ENCODE data around the gene BOLL.

BOLL gene

GRCh38 chr2:197809064-197809463 is 23.9 kb upstream of the BOLL start:
- Histone ChIP-seq H3K36me3 (ENCODE audit: insufficient read depth, low read length) (no peaks in the 10 kb centered on the region), H3K9me3 (ENCODE audit: low read length) (no peaks in the 10 kb centered on the region), H3K4me3 (ENCODE audit: low read depth in 1 of 2, low read length in 2 of 2) (no peak overlapping the region), H3K27me3 (ENCODE audit: control insufficient read depth in 1 of 2, insufficient read depth in 2 of 2, low read length in 2 of 2) (no peaks in the 10 kb centered on the region), H3K4me1 (ENCODE audit: insufficient read depth, low read length) (peaks cover 2% of the 10 kb centered on the region), H3K27ac (ENCODE audit: low read depth, low read length) (no peak overlapping the region), H3K9ac (ENCODE audit: low read length) (no peak overlapping the region)

- Histone ChIP-seq H3K27me3 (ENCODE audit: control insufficient read depth in 1 of 2, insufficient read depth in 2 of 2, low read length in 2 of 2) (no peaks in the 10 kb centered on the region), H3K4me1 (ENCODE audit: insufficient read depth, low read length) (peaks cover 8% of the 10 kb centered on the region), H3K9ac (ENCODE audit: low read length) (peak overlapping the region; percentile 25), H3K27ac (ENCODE audit: low read depth, low read length) (peak overlapping the region; percentile 61), H3K36me3 (ENCODE audit: insufficient read depth, low read length) (no peaks in the 10 kb centered on the region), H3K9me3 (ENCODE audit: low read length) (no peaks in the 10 kb centered on the region), H3K4me3 (ENCODE audit: low read depth in 1 of 2, low read length in 2 of 2) (peak overlapping the region; percentile 78 to 89)
Measured at GRCh38 chr2:197805715-197806633, 20.9 kb upstream of the BOLL start.

- Histone ChIP-seq H3K27me3 (ENCODE audit: control insufficient read depth in 1 of 2, insufficient read depth in 2 of 2, low read length in 2 of 2) (no peaks in the 10 kb centered on the region), H3K4me3 (ENCODE audit: low read depth in 1 of 2, low read length in 2 of 2) (peak overlapping the region; percentile 78 to 89), H3K9ac (ENCODE audit: low read length) (peak overlapping the region; percentile 23), H3K36me3 (ENCODE audit: insufficient read depth, low read length) (no peaks in the 10 kb centered on the region), H3K4me1 (ENCODE audit: insufficient read depth, low read length) (peaks cover 8% of the 10 kb centered on the region), H3K9me3 (ENCODE audit: low read length) (no peaks in the 10 kb centered on the region), H3K27ac (ENCODE audit: low read depth, low read length) (peak overlapping the region; percentile 61)
Measured at GRCh38 chr2:197804758-197805714, 19.9 kb upstream of the BOLL start.

- no peaks in the 10 kb centered on the region for H3K36me3 ChIP-seq (ENCODE audit: insufficient read depth, low read length)
- H3K9ac ChIP-seq (ENCODE audit: low read length), result peak within 1 kb of the TSS; percentile 23
- no peaks in the 10 kb centered on the region for H3K9me3 ChIP-seq (ENCODE audit: low read length)
- no peaks in the 10 kb centered on the region for H3K27me3 ChIP-seq (ENCODE audit: control insufficient read depth in 1 of 2, insufficient read depth in 2 of 2, low read length in 2 of 2)
- peak within 1 kb of the TSS; percentile 61 for H3K27ac ChIP-seq (ENCODE audit: low read depth, low read length)
- peak within 1 kb of the TSS; percentile 78 to 89 for H3K4me3 ChIP-seq (ENCODE audit: low read depth in 1 of 2, low read length in 2 of 2)
- peaks cover 8% of the 10 kb centered on the region for H3K4me1 ChIP-seq (ENCODE audit: insufficient read depth, low read length)
Measured at GRCh38 chr2:197804049-197804757, 19.1 kb upstream of the BOLL start, which contains the start of gene PLCL1. PLCL1 (plus strand) TSS chr2:197804593.

- H3K27me3 ChIP-seq (ENCODE audit: control insufficient read depth in 1 of 2, insufficient read depth in 2 of 2, low read length in 2 of 2), result no peaks in the 10 kb centered on the region
- peak overlapping the region; percentile 43 for H3K27ac ChIP-seq (ENCODE audit: low read depth, low read length)
- H3K4me1 ChIP-seq (ENCODE audit: insufficient read depth, low read length), result peaks cover 8% of the 10 kb centered on the region
- H3K9me3 ChIP-seq (ENCODE audit: low read length), result no peaks in the 10 kb centered on the region
- no peak overlapping the region for H3K9ac ChIP-seq (ENCODE audit: low read length)
- H3K36me3 ChIP-seq (ENCODE audit: insufficient read depth, low read length), result no peaks in the 10 kb centered on the region
- H3K4me3 ChIP-seq (ENCODE audit: low read depth in 1 of 2, low read length in 2 of 2), result no peak overlapping the region
Measured at GRCh38 chr2:197803033-197803444, 17.9 kb upstream of the BOLL start.

- H3K27me3 ChIP-seq (ENCODE audit: control insufficient read depth in 1 of 2, insufficient read depth in 2 of 2, low read length in 2 of 2), result no peaks in the 10 kb centered on the region
- no peak overlapping the region for H3K27ac ChIP-seq (ENCODE audit: low read depth, low read length)
- peaks cover 8% of the 10 kb centered on the region for H3K4me1 ChIP-seq (ENCODE audit: insufficient read depth, low read length)
Measured at GRCh38 chr2:197801033-197801432, 15.9 kb upstream of the BOLL start.

GRCh38 chr2:197800091-197800490 is 15.0 kb upstream of the BOLL start:
- no peak overlapping the region for H3K27ac ChIP-seq (ENCODE audit: low read depth, low read length)

More at GRCh38 chr2:197801033-197801432, 15.9 kb upstream of the BOLL start:
- Histone ChIP-seq H3K9ac (ENCODE audit: low read length) (no peak overlapping the region), H3K4me3 (ENCODE audit: low read depth in 1 of 2, low read length in 2 of 2) (no peak overlapping the region), H3K9me3 (ENCODE audit: low read length) (no peaks in the 10 kb centered on the region), H3K36me3 (ENCODE audit: insufficient read depth, low read length) (no peaks in the 10 kb centered on the region)

GRCh38 chr2:197799068-197799467 is 13.9 kb upstream of the BOLL start:
- Histone ChIP-seq H3K4me3 (ENCODE audit: low read depth in 1 of 2, low read length in 2 of 2) (no peak overlapping the region), H3K27ac (ENCODE audit: low read depth, low read length) (no peak overlapping the region), H3K9ac (ENCODE audit: low read length) (no peak overlapping the region), H3K4me1 (ENCODE audit: insufficient read depth, low read length) (peaks cover 6% of the 10 kb centered on the region), H3K36me3 (ENCODE audit: insufficient read depth, low read length) (no peaks in the 10 kb centered on the region), H3K9me3 (ENCODE audit: low read length) (no peaks in the 10 kb centered on the region), H3K27me3 (ENCODE audit: control insufficient read depth in 1 of 2, insufficient read depth in 2 of 2, low read length in 2 of 2) (no peaks in the 10 kb centered on the region)

More at GRCh38 chr2:197800091-197800490, 15.0 kb upstream of the BOLL start:
- Histone ChIP-seq H3K27me3 (ENCODE audit: control insufficient read depth in 1 of 2, insufficient read depth in 2 of 2, low read length in 2 of 2) (no peaks in the 10 kb centered on the region), H3K9ac (ENCODE audit: low read length) (no peak overlapping the region), H3K9me3 (ENCODE audit: low read length) (no peaks in the 10 kb centered on the region), H3K4me1 (ENCODE audit: insufficient read depth, low read length) (peaks cover 8% of the 10 kb centered on the region), H3K36me3 (ENCODE audit: insufficient read depth, low read length) (no peaks in the 10 kb centered on the region), H3K4me3 (ENCODE audit: low read depth in 1 of 2, low read length in 2 of 2) (no peak overlapping the region)

GRCh38 chr2:197798187-197798586 is 13.1 kb upstream of the BOLL start:
- no peaks in the 10 kb centered on the region for H3K4me1 ChIP-seq (ENCODE audit: insufficient read depth, low read length)
- H3K4me3 ChIP-seq (ENCODE audit: low read depth in 1 of 2, low read length in 2 of 2), result no peak overlapping the region
- no peaks in the 10 kb centered on the region for H3K36me3 ChIP-seq (ENCODE audit: insufficient read depth, low read length)
- H3K9ac ChIP-seq (ENCODE audit: low read length), result no peak overlapping the region
- no peak overlapping the region for H3K27ac ChIP-seq (ENCODE audit: low read depth, low read length)
- no peaks in the 10 kb centered on the region for H3K9me3 ChIP-seq (ENCODE audit: low read length)
- no peaks in the 10 kb centered on the region for H3K27me3 ChIP-seq (ENCODE audit: control insufficient read depth in 1 of 2, insufficient read depth in 2 of 2, low read length in 2 of 2)

- Histone ChIP-seq H3K27ac (ENCODE audit: low read depth, low read length) (no peak overlapping the region), H3K4me1 (ENCODE audit: insufficient read depth, low read length) (no peaks in the 10 kb centered on the region), H3K9ac (ENCODE audit: low read length) (no peak overlapping the region), H3K36me3 (ENCODE audit: insufficient read depth, low read length) (no peaks in the 10 kb centered on the region), H3K4me3 (ENCODE audit: low read depth in 1 of 2, low read length in 2 of 2) (no peak overlapping the region), H3K27me3 (ENCODE audit: control insufficient read depth in 1 of 2, insufficient read depth in 2 of 2, low read length in 2 of 2) (no peaks in the 10 kb centered on the region), H3K9me3 (ENCODE audit: low read length) (no peaks in the 10 kb centered on the region)
Measured at GRCh38 chr2:197795277-197795676, 10.2 kb upstream of the BOLL start.

GRCh38 chr2:197793456-197793855 is 8.3 kb upstream of the BOLL start:
- H3K4me3 ChIP-seq (ENCODE audit: low read depth in 1 of 2, low read length in 2 of 2), result no peak overlapping the region
- H3K4me1 ChIP-seq (ENCODE audit: insufficient read depth, low read length), result no peaks in the 10 kb centered on the region
- H3K9ac ChIP-seq (ENCODE audit: low read length), result no peak overlapping the region
- no peaks in the 10 kb centered on the region for H3K9me3 ChIP-seq (ENCODE audit: low read length)
- H3K36me3 ChIP-seq (ENCODE audit: insufficient read depth, low read length), result no peaks in the 10 kb centered on the region
- no peaks in the 10 kb centered on the region for H3K27me3 ChIP-seq (ENCODE audit: control insufficient read depth in 1 of 2, insufficient read depth in 2 of 2, low read length in 2 of 2)
- no peak overlapping the region for H3K27ac ChIP-seq (ENCODE audit: low read depth, low read length)
